H1 (cell line): ENCODE results near the gene FRMD5. TPM values are rescaled to one million over a fixed set of nuclear protein-coding genes. Genes with fewer than 3 reads are reported as not detected.

Experiments
- CTCF ChIA-PET: fragments of 300-600 bp; sonication (Branson Sonifier 250); formaldehyde crosslinking; loops from one replicate; lab custom pipeline; 2021; ENCODE audit not compliant: partially characterized antibody; lab: Charles Lee
- POLR2A ChIA-PET: fragments of 300-600 bp; sonication (Branson Sonifier 250); formaldehyde crosslinking; loops from one replicate; lab custom pipeline; 2021; ENCODE audit warnings: inconsistent platforms; ENCODE audit not compliant: partially characterized antibody; lab: Charles Lee
- DNase-seq, 2 experiments: peaks; one replicate each; pipeline versions ENCODE4 v3.0.0 to v3.0.0-alpha.2; 2010 to 2022; ENCODE audit warnings: low spot score in 2 of 2, low read depth in 1 of 2, mixed read lengths in 1 of 2
- FAIRE-seq: peaks from 2 replicates; lab custom pipeline; 2011; peaks lifted over from hg19 to GRCh38; lab: Jason Lieb, UNC
- H2AFZ ChIP-seq: 2 replicates; pipeline ENCODE4 v1.8.1; 2012; ENCODE audit warnings: low read length, inconsistent platforms
- H2AK5ac ChIP-seq: 2 replicates; pipeline ENCODE4 v1.6.1; 2013; ENCODE audit warnings: low read depth, low read length
- H2BK120ac ChIP-seq: replicated peaks from 2 replicates; pipeline ENCODE3; 2013; ENCODE audit warnings: low read depth, low read length, inconsistent platforms
- H2BK12ac ChIP-seq: 2 replicates; pipeline ENCODE4 v1.6.1; 2013; ENCODE audit warnings: low read depth, low read length
- H2BK15ac ChIP-seq: 2 replicates; pipeline ENCODE4 v1.6.1; 2013; ENCODE audit warnings: low read length
- H2BK20ac ChIP-seq: 2 replicates; pipeline ENCODE4 v1.6.1; 2013; ENCODE audit warnings: low read length
- H2BK5ac ChIP-seq: 2 replicates; pipeline ENCODE4 v1.6.1; 2013; ENCODE audit warnings: low read depth, low read length
- H3K14ac ChIP-seq: 2 replicates; pipeline ENCODE4 v1.6.1; 2013; ENCODE audit warnings: inconsistent platforms; ENCODE audit not compliant: insufficient read length
- H3K18ac ChIP-seq: 2 replicates; pipeline ENCODE4 v1.6.1; 2013; ENCODE audit warnings: low read length; ENCODE audit errors: extremely low read depth
- H3K23ac ChIP-seq: 2 replicates; pipeline ENCODE4 v1.6.1; 2013; ENCODE audit warnings: inconsistent platforms; ENCODE audit not compliant: insufficient read length
- H3K23me2 ChIP-seq: 2 replicates; pipeline ENCODE4 v1.6.1; 2013; ENCODE audit warnings: low read depth, low read length
- H3K27ac ChIP-seq: 2 replicates; pipeline ENCODE4 v1.6.1; 2011; ENCODE audit warnings: low read depth, low read length, inconsistent platforms
- H3K27me3 ChIP-seq, 4 experiments: replicated peaks in 1 of 4; 1 replicate in 1 of 4; 2 replicates in 3 of 4; pipeline versions ENCODE4 v1.6.1 to v1.8.1; 2011 to 2013; ENCODE audit warnings: low read length in 3 of 4, mild to moderate bottlenecking in 3 of 4, inconsistent platforms in 2 of 4, mixed read lengths in 2 of 4, moderate library complexity in 1 of 4; ENCODE audit not compliant: control insufficient read depth in 3 of 4, insufficient read depth in 3 of 4; ENCODE audit errors: extremely low read depth in 1 of 4
- H3K36me3 ChIP-seq, 4 experiments: 2 replicates each; pipeline versions ENCODE4 v1.6.1 to v1.8.1; 2011 to 2013; ENCODE audit warnings: mild to moderate bottlenecking in 4 of 4, low read length in 3 of 4, moderate library complexity in 2 of 4, control low read depth in 1 of 4, inconsistent platforms in 1 of 4; ENCODE audit not compliant: insufficient read depth in 4 of 4, control insufficient read depth in 2 of 4
- H3K4ac ChIP-seq: replicated peaks from 2 replicates; pipeline ENCODE3; 2013; ENCODE audit warnings: low read length, low read depth, mixed read lengths, inconsistent platforms; ENCODE audit not compliant: insufficient read length
- H3K4me1 ChIP-seq, 4 experiments: replicated peaks in 1 of 4; 1 replicate in 1 of 4; 2 replicates in 3 of 4; pipeline versions ENCODE4 v1.6.1 to v1.8.1; 2011 to 2013; ENCODE audit warnings: low read length in 3 of 4, inconsistent platforms in 2 of 4, mixed read lengths in 1 of 4; ENCODE audit not compliant: insufficient read depth in 4 of 4, control insufficient read depth in 3 of 4
- H3K4me2 ChIP-seq, 2 experiments: 2 replicates each; pipeline versions ENCODE4 v1.6.1 to v1.8.1; 2011 to 2013; ENCODE audit warnings: low read depth in 2 of 2, low read length in 2 of 2, control low read depth in 1 of 2, inconsistent platforms in 1 of 2, mild to moderate bottlenecking in 1 of 2; ENCODE audit not compliant: insufficient read depth in 1 of 2
- H3K4me3 ChIP-seq, 4 experiments: fragments of 200-600, 300-600 bp in 1 of 4; sonication (generic), shearing (Covaris generic), sonication (Bioruptor Twin) in 1 of 4; 2 replicates each; pipeline versions ENCODE4 v1.5.1 to v1.8.1; 2011 to 2016; ENCODE audit warnings: low read length in 4 of 4, low read depth in 3 of 4, control low read depth in 2 of 4, inconsistent platforms in 2 of 4, mild to moderate bottlenecking in 2 of 4, mixed read lengths in 1 of 4, moderate library complexity in 1 of 4; ENCODE audit not compliant: insufficient read depth in 2 of 4; ENCODE audit errors: extremely low read depth in 1 of 4
- H3K56ac ChIP-seq: replicated peaks from 2 replicates; pipeline ENCODE3; 2013; ENCODE audit warnings: low read depth, mild to moderate bottlenecking, mixed read lengths, low read length, inconsistent platforms; ENCODE audit not compliant: insufficient read length
- H3K79me1 ChIP-seq: 2 replicates; pipeline ENCODE4 v1.6.1; 2013; ENCODE audit warnings: low read depth, low read length, control low read depth
- H3K79me2 ChIP-seq, 2 experiments: 2 replicates each; pipeline versions ENCODE4 v1.6.1 to v1.8.1; 2012 to 2013; ENCODE audit warnings: low read length in 2 of 2, mild to moderate bottlenecking in 2 of 2, inconsistent platforms in 1 of 2; ENCODE audit not compliant: insufficient read depth in 2 of 2, control insufficient read depth in 1 of 2
- H3K9ac ChIP-seq, 4 experiments: replicated peaks in 1 of 4; 1 replicate in 1 of 4; 2 replicates in 3 of 4; pipeline versions ENCODE4 v1.6.1 to v1.8.1; 2011 to 2013; ENCODE audit warnings: low read depth in 3 of 4, low read length in 3 of 4, control low read depth in 2 of 4, mild to moderate bottlenecking in 2 of 4, moderate library complexity in 2 of 4, inconsistent platforms in 1 of 4; ENCODE audit errors: extremely low read depth in 1 of 4
- H3K9me3 ChIP-seq, 2 experiments: 2 replicates each; pipeline versions ENCODE4 v1.6.1 to v1.8.1; 2012 to 2013; ENCODE audit warnings: mild to moderate bottlenecking in 2 of 2, moderate library complexity in 2 of 2, control low read depth in 1 of 2, inconsistent platforms in 1 of 2, low read depth in 1 of 2, low read length in 1 of 2, mixed read lengths in 1 of 2; ENCODE audit not compliant: insufficient read depth in 2 of 2
- H4K20me1 ChIP-seq, 2 experiments: replicated peaks in 1 of 2; 2 replicates each; pipeline versions ENCODE3 to v1.8.1; 2011 to 2013; ENCODE audit warnings: inconsistent platforms in 2 of 2, low read length in 2 of 2, mild to moderate bottlenecking in 1 of 2; ENCODE audit not compliant: insufficient read depth in 2 of 2, control insufficient read depth in 1 of 2
- H4K5ac ChIP-seq: 2 replicates; pipeline ENCODE4 v1.6.1; 2013; ENCODE audit warnings: low read length, low read depth, mixed read lengths, inconsistent platforms; ENCODE audit not compliant: insufficient read length
- H4K8ac ChIP-seq: 2 replicates; pipeline ENCODE4 v1.8.0; 2013; ENCODE audit warnings: mild to moderate bottlenecking, moderate library complexity, low read length, inconsistent platforms; ENCODE audit not compliant: insufficient read depth; ENCODE audit errors: extremely low read depth
- H4K91ac ChIP-seq: replicated peaks from 2 replicates; pipeline ENCODE3; 2013; ENCODE audit warnings: low read length, mixed read lengths, inconsistent platforms; ENCODE audit not compliant: insufficient read length
- CBX8 ChIP-seq: fragments of 300-800, 300-1000 bp; sonication (generic); IDR thresholded peaks from 2 replicates; pipeline ENCODE4 v1.7.1; 2016; ENCODE audit warnings: low read depth, low read length, borderline replicate concordance
- GABPA ChIP-seq: IDR thresholded peaks from 2 replicates; pipeline ENCODE4 v1.6.1; 2011; ENCODE audit warnings: mild to moderate bottlenecking, low read length, moderate library complexity, borderline replicate concordance; ENCODE audit not compliant: insufficient read depth
- MAFK ChIP-seq: IDR thresholded peaks from 2 replicates; pipeline ENCODE4 v1.6.1; 2012; ENCODE audit warnings: low read depth, mild to moderate bottlenecking, improper control_type of control experiment, low read length
- POLR2AphosphoS5 ChIP-seq: IDR thresholded peaks from 2 replicates; pipeline ENCODE4 v1.6.1; 2011; ENCODE audit warnings: low read depth, low read length
- ZNF274 ChIP-seq: IDR thresholded peaks from 2 replicates; pipeline ENCODE4 v1.7.0; 2012; ENCODE audit warnings: low read length, borderline replicate concordance; ENCODE audit errors: extremely low read depth
- WGBS, 2 experiments: shearing (Covaris generic) in 1 of 2; methylation state at CpG; one replicate each; pipeline versions ENCODE4 v1.1.6 to v1.1.7; 2013 to 2015; ENCODE audit warnings: low lambda C conversion rate in 2 of 2, mixed read lengths in 2 of 2, inconsistent platforms in 1 of 2, low coverage in 1 of 2, missing lambda C conversion rate in 1 of 2; ENCODE audit not compliant: insufficient replicate concordance in 2 of 2, insufficient coverage in 1 of 2, insufficient read length in 1 of 2; ENCODE audit errors: extremely low coverage in 1 of 2, missing lambda C conversion rate in 1 of 2; 5-methylcytosine and 5-hydroxymethylcytosine counted together
- polyA plus RNA-seq, 7 experiments: library from polyadenylated mRNA; depleted of rRNA in 3 of 7; stranded (reverse) in 5 of 7; unstranded in 2 of 7; fragments of >200 nt in 5 of 7; fragments of 200-250 nt in 2 of 7; gene quantifications; 1 replicate in 5 of 7; 2 replicates in 1 of 7; 4 replicates in 1 of 7; pipeline versions ENCODE4 v1.2.1 to v1.2.3, GENCODE V29; 2011 to 2013; ENCODE audit warnings: missing spikeins in 2 of 7, mixed read lengths in 2 of 7
- total RNA-seq: library from RNA; stranded (reverse); fragmentation: NEBNext Ultra II Directional; extraction: Animal tissue kit (Norgen Biotek cat#: 25700); gene quantifications from 2 replicates; pipeline ENCODE4 v1.2.1, GENCODE V29; 2021

The FRMD5 gene
- total and polyA plus RNA-seq, 2 of the 8 experiments (the other 6 are each of a cell fraction or from before 2014, with no cell fraction given) = 10.1 to 12.6 TPM

DNA sequence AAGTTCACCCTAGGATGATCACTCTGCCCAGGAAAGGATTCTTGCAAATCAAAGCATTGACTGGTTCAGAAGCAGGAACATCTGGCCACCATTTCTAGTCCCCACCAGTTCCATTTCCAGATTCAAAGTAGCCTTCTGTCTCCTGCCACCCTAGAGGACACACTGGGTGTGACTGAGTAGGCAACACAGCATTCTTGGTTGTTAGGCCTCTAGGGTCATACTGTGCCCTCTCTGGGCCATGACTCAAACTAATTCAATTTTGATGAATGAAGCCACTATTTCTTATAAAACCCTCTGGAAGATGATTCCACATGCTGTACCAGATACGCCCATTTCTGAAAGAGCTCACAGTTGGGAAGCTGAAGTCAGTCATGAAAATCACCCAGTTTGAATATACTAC, 298.5 kb downstream of the FRMD5 start:
- H4K5ac ChIP-seq = no peak overlapping the region
- no peak overlapping the region for H2BK15ac ChIP-seq
- no peaks in the 10 kb centered on the region for H3K79me2 ChIP-seq
- H3K4me1 ChIP-seq = peaks cover 0 to 1% (median 0%) of the 10 kb centered on the region in 4 experiments; a peak in 1 of 7 replicates
- H3K4me3 ChIP-seq = no peak overlapping the region
- no peaks in the 10 kb centered on the region for H3K23me2 ChIP-seq
- no peak overlapping the region for H3K23ac ChIP-seq
- DNase-seq (no peak), FAIRE-seq (no peak)
- 83% methylated on average over 1 of the region's 1 CpG; no CpG with 5 or more reads in 1 of the 2 experiments for WGBS, 2 experiments
- ChIA-PET POLR2A (interaction anchor here (0.6 to 1.3 kb wide), 3 partner anchors 8 to 20 kb away, joined by 3 to 4 read pairs (median 3); no protein-coding TSS in a partner anchor), CTCF (interaction anchor here (1.0 to 3.2 kb wide), 2 partner anchors 14 to 17 kb away, joined by 3 to 20 read pairs; no protein-coding TSS in a partner anchor)
- H2BK5ac ChIP-seq = no peak overlapping the region
- H3K14ac ChIP-seq = no peak overlapping the region
- 0 out of 8 replicates have a peak, but pooled peaks cover 0 to 2% (median 0%) of the 10 kb centered on the region in 4 experiments for H3K36me3 ChIP-seq
- no peak overlapping the region for H3K4ac ChIP-seq
- no peaks in the 10 kb centered on the region for H3K27me3 ChIP-seq
- H2BK120ac ChIP-seq = no peak overlapping the region
- no peak overlapping the region for H4K91ac ChIP-seq
- H3K56ac ChIP-seq = no peak overlapping the region
- H2BK12ac ChIP-seq = no peak overlapping the region
- H3K4me2 ChIP-seq = no peak overlapping the region
- no peak overlapping the region for H3K9ac ChIP-seq
- H2AFZ ChIP-seq = no peak overlapping the region
- H4K8ac ChIP-seq = no peak overlapping the region
- no peak overlapping the region for H2AK5ac ChIP-seq
- H3K79me1 ChIP-seq = no peaks in the 10 kb centered on the region
- H3K18ac ChIP-seq = no peak overlapping the region
- no peak overlapping the region for H2BK20ac ChIP-seq
- peaks cover 0 to 2% of the 10 kb centered on the region in 2 experiments for H4K20me1 ChIP-seq
- no peak overlapping the region for H3K27ac ChIP-seq
- no peaks in the 10 kb centered on the region for H3K9me3 ChIP-seq
- TF ChIP-seq POLR2AphosphoS5 = no peak
- TF ChIP-seq ZNF274 = no peak
- no peak for TF ChIP-seq CBX8
- no peak for TF ChIP-seq GABPA
- no peak for TF ChIP-seq MAFK
